Hepatocyte (in vitro differentiated cells): Measurements from ENCODE around the gene GGT6. TPM values are rescaled to one million over a fixed set of nuclear protein-coding genes. Genes with fewer than 3 reads are reported as not detected.

Experiments
- DNase-seq: peaks from one replicate; pipeline ENCODE4 v3.0.0-alpha.2; 2016; ENCODE audit warnings: low spot score
- H2AFZ ChIP-seq: fragments of 200-600 bp; sonication (generic); 2 replicates; pipeline ENCODE4 v1.6.0; 2016; ENCODE audit warnings: antibody characterized with exemption, mild to moderate bottlenecking
- H3K27ac ChIP-seq: fragments of 200-600 bp; sonication (generic); 2 replicates; pipeline ENCODE4 v1.5.1; 2016; ENCODE audit warnings: mild to moderate bottlenecking
- H3K27me3 ChIP-seq: fragments of 200-600 bp; sonication (generic); 2 replicates; pipeline ENCODE4 v1.6.1; 2016
- H3K36me3 ChIP-seq: fragments of 200-600 bp; sonication (generic); replicated peaks from 2 replicates; pipeline ENCODE4 v1.5.1; 2016; ENCODE audit warnings: low read depth; ENCODE audit not compliant: insufficient read depth
- H3K4me1 ChIP-seq: fragments of 200-600 bp; sonication (generic); 2 replicates; pipeline ENCODE4 v1.5.1; 2016; ENCODE audit warnings: mild to moderate bottlenecking, moderate library complexity; ENCODE audit not compliant: insufficient read depth
- H3K4me2 ChIP-seq: fragments of 200-600 bp; sonication (generic); 2 replicates; pipeline ENCODE4 v1.6.0; 2016
- H3K4me3 ChIP-seq: fragments of 200-600 bp; sonication (generic); 2 replicates; pipeline ENCODE4 v1.5.1; 2016; ENCODE audit warnings: mild to moderate bottlenecking
- H3K79me2 ChIP-seq: fragments of 200-600 bp; sonication (generic); 2 replicates; pipeline ENCODE4 v1.6.0; 2017; ENCODE audit warnings: mild to moderate bottlenecking
- H3K9me2 ChIP-seq: fragments of 200-600 bp; sonication (generic); replicated peaks from 2 replicates; pipeline ENCODE4 v1.6.0; 2017; ENCODE audit warnings: mild to moderate bottlenecking; ENCODE audit not compliant: insufficient read depth
- H3K9me3 ChIP-seq: fragments of 200-600 bp; sonication (generic); 2 replicates; pipeline ENCODE4 v1.5.1; 2016; ENCODE audit warnings: low read depth, mild to moderate bottlenecking
- H4K20me1 ChIP-seq: fragments of 200-600 bp; sonication (generic); 2 replicates; pipeline ENCODE4 v1.6.0; 2016; ENCODE audit warnings: mild to moderate bottlenecking; ENCODE audit not compliant: insufficient read depth, poor library complexity, severe bottlenecking
- CTCF ChIP-seq: fragments of 200-600 bp; sonication (generic); IDR thresholded peaks from 2 replicates; pipeline ENCODE4 v1.5.1; 2016; ENCODE audit warnings: antibody characterized with exemption, mild to moderate bottlenecking; ENCODE audit not compliant: poor library complexity
- EZH2 ChIP-seq: fragments of 200-600 bp; sonication (generic); IDR thresholded peaks from 2 replicates; pipeline ENCODE4 v1.6.1; 2016; ENCODE audit warnings: antibody characterized with exemption, mild to moderate bottlenecking, borderline replicate concordance
- EZH2phosphoT487 ChIP-seq: fragments of 200-600 bp; sonication (generic); IDR thresholded peaks from one replicate; pipeline ENCODE4 v1.6.1; 2018; ENCODE audit warnings: antibody characterized with exemption, mild to moderate bottlenecking, low read depth, moderate library complexity; ENCODE audit not compliant: unreplicated experiment, severe bottlenecking
- WGBS: methylation state at CpG from one replicate; pipeline ENCODE4 v1.1.6; 2016; ENCODE audit warnings: low lambda C conversion rate; ENCODE audit errors: missing lambda C conversion rate; 5-methylcytosine and 5-hydroxymethylcytosine counted together
- polyA plus RNA-seq: library from polyadenylated mRNA; unstranded; fragments of >200 nt; fragmentation: Nextera tagmentation; extraction: Ambion mirVana; gene quantifications from 2 replicates; pipeline ENCODE4 v1.2.1, GENCODE V29; 2016
- total RNA-seq: library from RNA; depleted of rRNA; stranded (reverse); fragments of >200 nt; gene quantifications from 2 replicates; pipeline ENCODE4 v1.2.3, GENCODE V29; 2014

Gene GGT6
- total and polyA plus RNA-seq, 2 experiments from 2014 or later: not detected

GRCh38 chr17:4545217-4545951, 15.0 kb downstream of the GGT6 start:
- 93% methylated on average over 31 of the region's 32 CpGs for WGBS
- no peak for DNase-seq
- H3K9me3 ChIP-seq: no peaks in the 10 kb centered on the region
- no peaks in the 10 kb centered on the region for H3K36me3 ChIP-seq
- TF ChIP-seq EZH2 (no peak), EZH2phosphoT487 (no peak), CTCF (no peak)
- no peak overlapping the region for H3K27ac ChIP-seq
- no peaks in the 10 kb centered on the region for H3K4me1 ChIP-seq
- H3K4me2 ChIP-seq: no peak overlapping the region
- H3K4me3 ChIP-seq: no peak overlapping the region
- H3K27me3 ChIP-seq: no peaks in the 10 kb centered on the region
- H2AFZ ChIP-seq: no peak overlapping the region
- no peaks in the 10 kb centered on the region for H3K79me2 ChIP-seq
- no peaks in the 10 kb centered on the region for H4K20me1 ChIP-seq
- no peaks in the 10 kb centered on the region for H3K9me2 ChIP-seq

GRCh38 chr17:4544951-4545216, 15.5 kb downstream of the GGT6 start:
- no peak overlapping the region for H3K4me2 ChIP-seq
- no peaks in the 10 kb centered on the region for H3K9me2 ChIP-seq
- DNase-seq: no peak
- WGBS: 100% methylated on average over 5 of the region's 18 CpGs
- H2AFZ ChIP-seq: no peak overlapping the region
- no peak overlapping the region for H3K27ac ChIP-seq
- H3K36me3 ChIP-seq: no peaks in the 10 kb centered on the region
- no peaks in the 10 kb centered on the region for H3K27me3 ChIP-seq
- H4K20me1 ChIP-seq: no peaks in the 10 kb centered on the region
- H3K4me3 ChIP-seq: no peak overlapping the region
- no peaks in the 10 kb centered on the region for H3K9me3 ChIP-seq
- H3K79me2 ChIP-seq: no peaks in the 10 kb centered on the region
- no peak for TF ChIP-seq EZH2
- no peak for TF ChIP-seq EZH2phosphoT487
- TF ChIP-seq CTCF: no peak
- H3K4me1 ChIP-seq: no peaks in the 10 kb centered on the region

DNA sequence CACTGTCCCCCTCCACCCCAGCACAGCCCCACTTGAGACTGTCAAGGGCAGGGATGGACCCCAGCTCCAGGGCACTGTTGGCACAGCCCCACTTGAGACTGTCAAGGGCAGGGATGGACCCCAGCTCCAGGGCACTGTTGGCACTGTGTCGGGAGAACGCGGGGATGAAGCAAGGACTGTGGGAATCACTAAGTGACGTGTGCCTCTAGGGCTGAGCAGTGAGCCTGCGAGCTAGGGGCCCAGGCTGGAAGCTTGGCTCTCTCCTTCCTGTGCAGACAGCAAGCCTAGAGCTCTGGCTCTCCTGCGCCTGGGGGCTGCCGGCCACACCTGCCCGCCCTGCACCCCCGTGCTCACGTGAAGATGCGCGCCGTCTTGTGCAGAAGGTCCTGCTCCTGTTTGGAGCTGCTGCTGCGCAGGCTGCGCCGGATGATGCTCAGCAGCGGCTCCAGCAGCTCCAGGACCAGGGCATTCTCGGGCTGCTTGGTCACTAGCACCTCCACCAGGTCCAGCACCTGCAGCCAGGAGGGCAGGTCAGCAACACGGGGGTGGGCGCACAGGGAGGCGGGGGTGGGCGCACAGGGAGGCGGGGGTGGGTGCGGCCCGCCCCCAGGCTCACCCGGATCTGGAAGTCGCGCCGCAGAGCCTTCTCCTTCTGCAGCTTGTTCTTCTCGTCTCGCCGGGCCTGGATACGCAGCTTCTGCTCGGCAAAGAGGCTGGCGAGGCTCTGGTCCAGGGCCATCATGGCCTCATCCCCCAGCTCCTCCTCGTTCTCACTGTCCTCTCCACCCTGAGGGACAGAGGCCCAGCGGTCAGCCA, 16.0 kb downstream of the GGT6 start:
- no peak overlapping the region for H2AFZ ChIP-seq
- DNase-seq: no peak
- WGBS: 94% methylated on average over 30 of the region's 37 CpGs
- TF ChIP-seq EZH2: no peak
- TF ChIP-seq CTCF: no peak
- no peak for TF ChIP-seq EZH2phosphoT487
- H3K4me2 ChIP-seq: no peak overlapping the region
- no peaks in the 10 kb centered on the region for H3K9me2 ChIP-seq
- H3K4me1 ChIP-seq: no peaks in the 10 kb centered on the region
- H3K27ac ChIP-seq: no peak overlapping the region
- H4K20me1 ChIP-seq: no peaks in the 10 kb centered on the region
- H3K36me3 ChIP-seq: no peaks in the 10 kb centered on the region
- no peaks in the 10 kb centered on the region for H3K9me3 ChIP-seq
- no peaks in the 10 kb centered on the region for H3K79me2 ChIP-seq
- no peak overlapping the region for H3K4me3 ChIP-seq
- H3K27me3 ChIP-seq: no peaks in the 10 kb centered on the region
